BLaER1 treated with 17β-estradiol and CSF1 and Interleukin-3, amounts not matched to agents 10 nM and 100 nM (cell line): Measurements from ENCODE around the gene ZBTB7A.
A peak's percentile ranks its signal among the peaks of the same experiment; 100 is the strongest.

Experiments used
- H3K27ac ChIP-seq, 11 experiments: shearing (Covaris generic); formaldehyde crosslinking; 2 replicates each; pipeline ENCODE4 v1.8.1; 2022
- H3K27me3 ChIP-seq, 11 experiments: shearing (Covaris generic); formaldehyde crosslinking; 2 replicates each; pipeline ENCODE4 v1.8.1; 2022
- H3K36me3 ChIP-seq, 11 experiments: shearing (Covaris generic); formaldehyde crosslinking; 2 replicates each; pipeline ENCODE4 v1.8.1; 2022
- H3K4me1 ChIP-seq, 10 experiments: shearing (Covaris generic); formaldehyde crosslinking; 2 replicates each; pipeline ENCODE4 v1.8.1; 2022
- H3K4me2 ChIP-seq, 11 experiments: shearing (Covaris generic); formaldehyde crosslinking; 2 replicates each; pipeline ENCODE4 v1.8.1; 2022
- H3K4me3 ChIP-seq, 10 experiments: shearing (Covaris generic); formaldehyde crosslinking; 2 replicates each; pipeline ENCODE4 v1.8.1; 2022
- H3K9ac ChIP-seq, 11 experiments: shearing (Covaris generic); formaldehyde crosslinking; 2 replicates each; pipeline ENCODE4 v1.8.1; 2022
- H3K9me3 ChIP-seq, 11 experiments: shearing (Covaris generic); formaldehyde crosslinking; replicated peaks in 1 of 11; 2 replicates each; pipeline ENCODE4 v1.8.1; 2022
- H4K20me1 ChIP-seq, 11 experiments: shearing (Covaris generic); formaldehyde crosslinking; 2 replicates each; pipeline ENCODE4 v1.8.1; 2022
- Cebpa-rat ChIP-seq, 11 experiments: shearing (Covaris generic); IDR thresholded peaks; 2 replicates each; pipeline ENCODE4 v1.8.1; 2022

The ZBTB7A gene

GRCh38 chr19:4062419-4063368 is 4.0 kb downstream of the ZBTB7A start:
- Histone ChIP-seq H3K9ac (peak overlapping the region; percentile 92 to 100 (median 96); a peak in 21 of 22 replicates), H3K27ac (peak overlapping the region in 9 of 11 experiments; percentile 87 to 99 (median 97); a peak in 14 of 22 replicates), H3K36me3 (peaks cover 16 to 70% (median 55%) of the 10 kb centered on the region in 11 experiments; a peak in 21 of 22 replicates), H3K4me1 (peaks cover 60 to 67% (median 64%) of the 10 kb centered on the region in 10 experiments), H3K27me3 (no peaks in the 10 kb centered on the region), H3K4me2 (peak overlapping the region; percentile 93 to 100 (median 99)), H3K4me3 (peak overlapping the region; percentile 82 to 99 (median 95)), H4K20me1 (peaks cover 73 to 76% (median 74%) of the 10 kb centered on the region in 11 experiments), H3K9me3 (no peaks in the 10 kb centered on the region)
- no peak for TF ChIP-seq Cebpa-rat (IDR thresholded peaks at IDR 0.05)

DNA sequence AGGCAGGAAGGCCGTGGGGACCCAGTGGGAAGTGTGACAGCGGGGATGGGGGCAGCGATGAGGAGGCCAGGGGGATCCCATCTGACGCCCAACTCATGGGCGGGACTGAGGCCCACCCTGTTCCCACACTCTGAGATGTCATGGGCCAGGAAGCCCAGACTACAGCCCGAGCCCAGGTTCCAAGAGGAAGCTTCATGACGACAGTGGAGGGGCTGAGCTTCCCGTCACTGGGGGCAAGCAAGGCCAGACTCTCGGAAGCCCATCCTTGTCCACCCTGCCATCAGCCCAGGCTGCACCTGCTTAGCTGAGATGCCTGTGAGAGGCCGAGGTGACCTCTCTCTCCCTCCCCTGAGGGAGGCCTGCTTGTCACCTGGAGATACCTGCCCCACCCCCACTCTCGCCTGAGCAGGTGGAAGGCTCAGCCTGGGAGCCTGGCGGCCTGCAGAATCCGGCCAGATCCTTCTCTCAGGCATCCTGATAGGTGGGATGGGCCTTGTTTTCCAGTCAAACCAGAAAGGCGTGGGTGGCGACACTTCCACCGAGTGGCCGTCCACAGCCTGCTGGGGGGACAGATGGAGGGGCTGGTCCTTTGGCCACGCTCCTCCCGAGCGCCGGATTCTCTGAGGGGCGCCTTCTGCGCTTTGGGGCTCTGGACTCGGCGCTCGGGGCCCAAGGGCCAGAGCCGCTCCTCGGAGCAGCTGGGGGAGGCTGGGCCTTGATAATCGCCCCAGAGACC is 4.8 kb downstream of the ZBTB7A start:
- Histone ChIP-seq H3K4me3 (peak overlapping the region in 5 of 10 experiments; percentile 8 to 99 (median 96); a peak in 8 of 20 replicates), H4K20me1 (peaks cover 81 to 84% (median 82%) of the 10 kb centered on the region in 11 experiments), H3K4me1 (peaks cover 64 to 75% (median 69%) of the 10 kb centered on the region in 10 experiments), H3K27me3 (no peaks in the 10 kb centered on the region), H3K9me3 (no peaks in the 10 kb centered on the region), H3K36me3 (peaks cover 16 to 79% (median 63%) of the 10 kb centered on the region in 11 experiments; a peak in 21 of 22 replicates), H3K4me2 (peak overlapping the region; percentile 93 to 100 (median 99)), H3K27ac (peak overlapping the region; percentile 71 to 97 (median 88); a peak in 21 of 22 replicates), H3K9ac (peak overlapping the region; percentile 71 to 100 (median 96); a peak in 20 of 22 replicates)
- no peak for TF ChIP-seq Cebpa-rat (IDR thresholded peaks at IDR 0.05)

DNA sequence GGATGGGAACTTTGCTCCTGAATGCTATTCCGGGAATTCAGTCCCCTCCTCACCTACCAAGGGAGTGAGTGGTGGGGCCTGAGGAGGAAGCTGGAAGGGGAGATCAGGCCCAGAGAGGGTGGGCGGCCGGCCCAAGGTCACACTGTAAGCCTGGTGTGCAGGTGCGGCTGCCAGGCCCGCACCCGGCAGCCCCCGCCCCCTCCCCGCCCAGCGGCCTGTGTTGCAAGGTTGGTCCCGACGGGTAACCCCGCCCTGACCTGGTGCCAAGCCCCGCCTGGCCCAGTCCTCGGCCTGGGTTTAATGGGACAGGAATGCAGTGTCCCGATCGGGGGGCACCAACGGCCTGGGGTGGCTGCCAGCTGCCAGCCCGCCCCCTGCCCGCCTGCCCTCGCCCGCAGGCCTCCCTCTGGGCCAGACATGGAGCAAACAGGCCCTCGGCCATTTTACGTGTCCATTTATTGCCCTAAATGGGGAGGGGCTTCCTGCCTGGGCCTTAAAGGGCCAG is 5.5 kb downstream of the ZBTB7A start:
- Histone ChIP-seq H3K4me2 (peak overlapping the region; percentile 60 to 100 (median 99)), H3K9me3 (no peaks in the 10 kb centered on the region), H3K27ac (peak overlapping the region; percentile 71 to 97 (median 88); a peak in 21 of 22 replicates), H3K4me1 (peaks cover 64 to 77% (median 70%) of the 10 kb centered on the region in 10 experiments), H3K27me3 (no peaks in the 10 kb centered on the region), H4K20me1 (peaks cover 88 to 90% (median 89%) of the 10 kb centered on the region in 11 experiments), H3K4me3 (peak overlapping the region in 5 of 10 experiments; percentile 8 to 99 (median 96); a peak in 6 of 20 replicates), H3K9ac (peak overlapping the region; percentile 71 to 100 (median 96); a peak in 20 of 22 replicates), H3K36me3 (peaks cover 17 to 85% (median 69%) of the 10 kb centered on the region in 11 experiments; a peak in 21 of 22 replicates)
- no peak for TF ChIP-seq Cebpa-rat (IDR thresholded peaks at IDR 0.05)

- Histone ChIP-seq H3K4me2 (peak overlapping the region; percentile 60 to 100 (median 99)), H3K4me1 (peaks cover 64 to 82% (median 72%) of the 10 kb centered on the region in 10 experiments), H3K9ac (peak overlapping the region; percentile 71 to 100 (median 96); a peak in 21 of 22 replicates), H4K20me1 (peaks cover 93 to 95% (median 94%) of the 10 kb centered on the region in 11 experiments), H3K27me3 (no peaks in the 10 kb centered on the region), H3K9me3 (no peaks in the 10 kb centered on the region), H3K27ac (peak overlapping the region; percentile 71 to 97 (median 88); a peak in 21 of 22 replicates), H3K4me3 (peak overlapping the region in 3 of 10 experiments; percentile 96 to 99 (median 96); a peak in 6 of 20 replicates), H3K36me3 (peaks cover 22 to 90% (median 75%) of the 10 kb centered on the region in 11 experiments)
- no peak for TF ChIP-seq Cebpa-rat (IDR thresholded peaks at IDR 0.05)
Measured at GRCh38 chr19:4060621-4061177, 6.0 kb downstream of the ZBTB7A start.

DNA sequence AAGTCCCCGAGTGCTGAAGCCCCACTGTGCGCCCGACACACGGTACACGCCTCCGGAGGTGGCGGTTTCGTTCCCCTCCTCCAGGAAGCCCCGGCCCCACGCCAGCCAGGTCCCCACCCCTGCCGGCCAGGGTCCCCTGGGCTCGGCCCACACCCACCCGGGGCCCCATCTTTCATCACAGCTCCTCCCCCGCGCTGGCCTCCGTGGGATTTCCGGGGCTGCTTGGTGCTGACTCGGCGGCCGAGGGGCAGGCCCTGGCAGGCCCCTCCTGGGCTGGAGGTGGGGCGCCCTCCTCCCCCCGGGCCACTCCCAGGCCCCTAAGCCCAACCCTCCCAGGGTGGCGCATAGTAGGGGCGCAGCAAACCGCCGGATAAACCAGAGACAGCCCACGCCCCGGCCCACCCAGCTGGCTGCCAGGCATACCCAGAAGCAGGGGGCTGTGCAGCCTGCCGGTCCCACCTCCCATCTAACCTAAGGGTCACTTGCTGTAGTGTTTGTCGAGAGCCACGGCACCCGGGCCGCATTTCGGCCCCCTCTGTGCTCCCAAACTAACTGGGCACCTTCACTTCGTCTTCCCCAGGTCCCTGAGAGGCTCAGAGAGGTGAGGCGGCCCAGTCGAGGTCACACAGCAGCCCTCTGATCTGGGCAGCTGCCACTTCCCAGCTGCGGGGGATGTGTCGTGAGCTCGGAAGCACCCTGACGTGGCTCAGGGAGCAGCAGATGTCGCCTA is 6.6 kb downstream of the ZBTB7A start:
- Histone ChIP-seq H3K4me1 (peaks cover 64 to 88% (median 72%) of the 10 kb centered on the region in 10 experiments), H3K27ac (peak overlapping the region; percentile 71 to 97 (median 88)), H4K20me1 (peaks cover 99 to 100% (median 100%) of the 10 kb centered on the region in 11 experiments), H3K4me3 (peak overlapping the region in 4 of 10 experiments; percentile 9 to 99 (median 96); a peak in 5 of 20 replicates), H3K36me3 (peaks cover 26 to 97% (median 81%) of the 10 kb centered on the region in 11 experiments), H3K9me3 (no peaks in the 10 kb centered on the region), H3K4me2 (peak overlapping the region; percentile 60 to 100 (median 99)), H3K27me3 (no peaks in the 10 kb centered on the region), H3K9ac (peak overlapping the region; percentile 71 to 100 (median 96); a peak in 21 of 22 replicates)
- TF ChIP-seq Cebpa-rat (IDR thresholded peaks at IDR 0.05), result no peak

DNA sequence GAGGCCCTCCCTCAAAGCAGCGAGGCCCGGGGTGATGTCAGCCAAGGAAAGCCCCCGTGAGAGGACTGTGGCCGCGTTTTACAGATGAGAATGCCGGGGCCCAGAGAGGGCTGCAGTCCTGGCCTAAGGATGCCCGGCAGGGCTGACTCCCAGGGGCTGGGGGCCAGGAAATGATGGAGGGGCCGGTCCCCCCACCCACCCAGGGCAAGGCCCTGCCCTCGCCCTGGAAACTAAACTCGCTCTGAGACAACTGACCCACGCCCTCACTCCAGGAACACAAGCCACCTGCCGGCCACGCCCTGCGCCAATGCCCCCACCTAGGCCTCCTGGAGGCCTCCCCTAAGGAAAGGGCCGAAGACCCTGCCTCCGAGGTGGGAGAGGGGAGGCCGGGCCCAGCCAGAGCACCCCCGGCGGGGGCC is 7.2 kb downstream of the ZBTB7A start:
- H3K27me3 ChIP-seq, result no peaks in the 10 kb centered on the region
- peaks cover 64 to 94% (median 72%) of the 10 kb centered on the region in 10 experiments for H3K4me1 ChIP-seq
- no peak for TF ChIP-seq Cebpa-rat (IDR thresholded peaks at IDR 0.05)
- peaks cover 100% of the 10 kb centered on the region in 11 experiments for H4K20me1 ChIP-seq
- no peaks in the 10 kb centered on the region for H3K9me3 ChIP-seq
- peak overlapping the region; percentile 71 to 97 (median 88) for H3K27ac ChIP-seq
- H3K36me3 ChIP-seq, result peaks cover 32 to 99% (median 85%) of the 10 kb centered on the region in 11 experiments
- H3K4me2 ChIP-seq, result peak overlapping the region; percentile 60 to 100 (median 99); a peak in 21 of 22 replicates
- peak overlapping the region; percentile 71 to 100 (median 96); a peak in 20 of 22 replicates for H3K9ac ChIP-seq
- peak overlapping the region in 6 of 10 experiments; percentile 23 to 99 (median 68); a peak in 9 of 20 replicates for H3K4me3 ChIP-seq

DNA sequence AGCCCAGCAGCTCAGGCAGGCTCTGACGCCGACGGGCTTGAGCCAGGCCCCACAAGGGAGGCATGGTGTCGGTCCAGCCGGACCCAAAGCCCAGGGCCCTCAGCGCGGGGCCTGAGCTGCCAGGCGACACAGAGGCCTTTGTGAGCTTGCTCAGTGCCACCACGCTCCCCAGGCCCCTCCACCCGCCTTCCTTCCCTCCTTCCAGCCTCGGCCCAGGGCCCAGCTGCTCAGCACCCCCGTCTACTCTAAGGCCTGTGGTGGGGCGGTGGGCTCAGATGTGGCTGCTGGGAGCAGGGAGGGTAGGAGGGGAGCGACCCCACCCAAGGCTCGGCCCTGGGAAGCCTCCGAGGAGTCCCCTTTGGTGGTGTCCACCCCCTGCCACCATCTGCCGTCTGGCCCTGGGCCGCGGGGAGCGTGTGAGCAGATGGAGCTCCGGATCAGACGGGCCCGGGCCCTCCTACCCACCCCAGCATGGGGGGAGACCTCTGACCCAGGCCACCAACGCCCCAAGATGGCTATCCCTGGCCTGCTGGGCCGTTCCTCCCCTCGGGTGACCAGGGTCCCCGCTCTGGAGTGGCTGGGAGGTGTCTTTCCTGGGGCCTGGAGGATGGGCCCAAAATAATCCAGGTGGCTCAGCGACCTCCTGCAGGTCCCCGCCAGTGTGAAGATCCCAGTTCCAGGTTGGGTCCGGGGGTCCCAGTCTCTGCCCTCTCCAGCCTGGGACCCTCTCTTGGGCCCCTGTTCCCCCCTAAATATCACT is 7.8 kb downstream of the ZBTB7A start:
- Histone ChIP-seq H3K9me3 (no peaks in the 10 kb centered on the region), H4K20me1 (peaks cover 100% of the 10 kb centered on the region in 11 experiments), H3K4me3 (peak overlapping the region in 9 of 10 experiments; percentile 14 to 99 (median 29); a peak in 13 of 20 replicates), H3K27ac (peak overlapping the region; percentile 71 to 97 (median 88)), H3K4me1 (peaks cover 61 to 99% (median 70%) of the 10 kb centered on the region in 10 experiments), H3K36me3 (peaks cover 38 to 99% (median 87%) of the 10 kb centered on the region in 11 experiments), H3K27me3 (no peaks in the 10 kb centered on the region), H3K9ac (peak overlapping the region; percentile 71 to 100 (median 96)), H3K4me2 (peak overlapping the region; percentile 60 to 100 (median 99); a peak in 21 of 22 replicates)
- no peak; a peak in 1 of 22 replicates for TF ChIP-seq Cebpa-rat (IDR thresholded peaks at IDR 0.05)
